Endodermal cell (in vitro differentiated cells): ENCODE data around the gene SELENOS. TPM values are rescaled to one million over a fixed set of nuclear protein-coding genes. Genes with fewer than 3 reads are reported as not detected.
A peak's percentile ranks its signal among the peaks of the same experiment; 100 is the strongest.

ENCODE experiments used
- DNase-seq: peaks from one replicate; pipeline ENCODE4 v3.0.0-alpha.2; 2017
- H3K27ac ChIP-seq: 2 replicates; pipeline ENCODE4 v1.5.1; 2013; ENCODE audit warnings: mild to moderate bottlenecking, low read depth, low read length, moderate library complexity
- H3K27me3 ChIP-seq: 2 replicates; pipeline ENCODE4 v1.6.1; 2013; ENCODE audit warnings: mild to moderate bottlenecking, low read length, moderate library complexity; ENCODE audit not compliant: insufficient read depth, control insufficient read depth, poor library complexity, severe bottlenecking
- H3K36me3 ChIP-seq: 2 replicates; pipeline ENCODE4 v1.7.0; 2013; ENCODE audit warnings: mild to moderate bottlenecking, low read length, moderate library complexity; ENCODE audit not compliant: control insufficient read depth, insufficient read depth
- H3K4me1 ChIP-seq: one replicate; pipeline ENCODE4 v1.7.0; 2013; ENCODE audit warnings: low read length; ENCODE audit not compliant: control insufficient read depth, insufficient read depth
- H3K4me3 ChIP-seq: 2 replicates; pipeline ENCODE4 v1.5.1; 2013; ENCODE audit warnings: mild to moderate bottlenecking, low read length, moderate library complexity
- H3K9ac ChIP-seq: 2 replicates; pipeline ENCODE4 v1.6.1; 2013; ENCODE audit warnings: mild to moderate bottlenecking, low read length, moderate library complexity; ENCODE audit not compliant: poor library complexity, severe bottlenecking; ENCODE audit errors: extremely low read depth
- H3K9me3 ChIP-seq: 2 replicates; pipeline ENCODE4 v1.6.1; 2013; ENCODE audit warnings: mild to moderate bottlenecking, low read length, moderate library complexity; ENCODE audit not compliant: control insufficient read depth
- H3K27ac Mint-ChIP-seq: 2 replicates; pipeline ENCODE4 v1.8.0; 2020; ENCODE audit warnings: mixed read lengths
- H3K27me3 Mint-ChIP-seq: 2 replicates; pipeline ENCODE4 v1.8.0; 2021; ENCODE audit warnings: mild to moderate bottlenecking, mixed read lengths; ENCODE audit not compliant: insufficient read depth
- H3K36me3 Mint-ChIP-seq: 2 replicates; pipeline ENCODE4 v1.8.0; 2020; ENCODE audit warnings: low read depth, mixed read lengths
- H3K4me1 Mint-ChIP-seq: 2 replicates; pipeline ENCODE4 v1.8.0; 2020; ENCODE audit warnings: mixed read lengths
- H3K4me3 Mint-ChIP-seq: 2 replicates; pipeline ENCODE4 v1.8.0; 2020; ENCODE audit warnings: mild to moderate bottlenecking, moderate library complexity, mixed read lengths
- H3K9me3 Mint-ChIP-seq: 2 replicates; pipeline ENCODE4 v1.8.0; 2020; ENCODE audit warnings: mild to moderate bottlenecking, mixed read lengths
- CTCF ChIP-seq: fragments of 200-600 bp; sonication (generic); conservative IDR thresholded peaks from 2 replicates; pipeline ENCODE4 v1.5.0; 2021; ENCODE audit warnings: antibody characterized with exemption, mild to moderate bottlenecking
- WGBS, 2 experiments: methylation state at CpG; one replicate each; pipeline versions ENCODE4 v1.1.5 to v1.1.7; 2013; ENCODE audit warnings: missing lambda C conversion rate in 2 of 2, mixed read lengths in 1 of 2; ENCODE audit not compliant: insufficient coverage in 1 of 2, insufficient read length in 1 of 2; 5-methylcytosine and 5-hydroxymethylcytosine counted together
- total RNA-seq, 2 donors: library from RNA; stranded (reverse); fragmentation: NEBNext Ultra II Directional in 1 of 2; extraction: Animal tissue kit (Norgen Biotek cat#: 25700) in 1 of 2; gene quantifications; 2 replicates in 1 of 2; 3 replicates in 1 of 2; pipeline ENCODE4 v1.2.1, GENCODE V29; 2021

SELENOS gene
- total RNA-seq, 2 donors from 2014 or later, result 56.1 to 60.5 TPM

GRCh38 chr15:101325263-101326025 is 48.2 kb upstream of the SELENOS start:
- WGBS, 2 experiments, result 96 to 97% methylated on average over 12 to 19 of the region's 19 CpGs
- no peak for TF ChIP-seq CTCF
- H3K9me3 Mint-ChIP-seq, result no peaks in the 10 kb centered on the region
- no peaks in the 10 kb centered on the region for H3K4me1 Mint-ChIP-seq
- no peak overlapping the region for H3K4me3 Mint-ChIP-seq
- no peaks in the 10 kb centered on the region for H3K27me3 ChIP-seq
- H3K4me1 ChIP-seq, result no peaks in the 10 kb centered on the region
- no peak overlapping the region for H3K4me3 ChIP-seq
- H3K36me3 ChIP-seq, result no peaks in the 10 kb centered on the region
- peaks cover 17% of the 10 kb centered on the region for H3K27me3 Mint-ChIP-seq
- H3K36me3 Mint-ChIP-seq, result no peaks in the 10 kb centered on the region
- H3K27ac Mint-ChIP-seq, result no peak overlapping the region
- no peak overlapping the region for H3K27ac ChIP-seq
- H3K9ac ChIP-seq, result no peak overlapping the region
- H3K9me3 ChIP-seq, result no peaks in the 10 kb centered on the region
- DNase-seq, result peak; percentile 32

GRCh38 chr15:101324524-101325177 is 47.4 kb upstream of the SELENOS start:
- no peak for TF ChIP-seq CTCF
- Histone ChIP-seq H3K9ac (no peak overlapping the region), H3K36me3 (no peaks in the 10 kb centered on the region), H3K4me1 (no peaks in the 10 kb centered on the region), H3K27me3 (no peaks in the 10 kb centered on the region), H3K27ac (no peak overlapping the region), H3K9me3 (no peaks in the 10 kb centered on the region), H3K4me3 (no peak overlapping the region)
- Mint-ChIP-seq H3K9me3 (no peaks in the 10 kb centered on the region), H3K4me3 (no peak overlapping the region), H3K27me3 (peaks cover 11% of the 10 kb centered on the region), H3K27ac (no peak overlapping the region), H3K36me3 (no peaks in the 10 kb centered on the region), H3K4me1 (no peaks in the 10 kb centered on the region)
- peak; percentile 28 for DNase-seq
- WGBS, 2 experiments, result 91 to 92% methylated on average over 11 to 13 of the region's 13 CpGs

- Mint-ChIP-seq H3K27me3 (peaks cover 11% of the 10 kb centered on the region), H3K9me3 (no peaks in the 10 kb centered on the region), H3K27ac (no peak overlapping the region), H3K4me1 (no peaks in the 10 kb centered on the region), H3K4me3 (no peak overlapping the region), H3K36me3 (no peaks in the 10 kb centered on the region)
- no peak for TF ChIP-seq CTCF
- H3K4me3 ChIP-seq, result no peak overlapping the region
- no peak overlapping the region for H3K27ac ChIP-seq
- H3K9me3 ChIP-seq, result no peaks in the 10 kb centered on the region
- no peak overlapping the region for H3K9ac ChIP-seq
- DNase-seq, result no peak
- H3K36me3 ChIP-seq, result no peaks in the 10 kb centered on the region
- 92 to 99% methylated on average over 14 to 21 of the region's 21 CpGs for WGBS, 2 experiments
- no peaks in the 10 kb centered on the region for H3K4me1 ChIP-seq
- no peaks in the 10 kb centered on the region for H3K27me3 ChIP-seq
Observed at GRCh38 chr15:101323793-101324523, 46.7 kb upstream of the SELENOS start.
